Measurements from ENCODE around the gene COQ9. TPM values are rescaled to one million over a fixed set of nuclear protein-coding genes. Genes with fewer than 3 reads are reported as not detected.

COQ9 gene
- total RNA-seq, 4 donors from 2014 or later, result 30.6 to 60.5 (median 44.7) TPM

- DNase-seq (ENCODE audit: low spot score) (no peak), ATAC-seq (ENCODE audit: low FRiP score) (no peak)
- TF ChIP-seq, protein P1, sequence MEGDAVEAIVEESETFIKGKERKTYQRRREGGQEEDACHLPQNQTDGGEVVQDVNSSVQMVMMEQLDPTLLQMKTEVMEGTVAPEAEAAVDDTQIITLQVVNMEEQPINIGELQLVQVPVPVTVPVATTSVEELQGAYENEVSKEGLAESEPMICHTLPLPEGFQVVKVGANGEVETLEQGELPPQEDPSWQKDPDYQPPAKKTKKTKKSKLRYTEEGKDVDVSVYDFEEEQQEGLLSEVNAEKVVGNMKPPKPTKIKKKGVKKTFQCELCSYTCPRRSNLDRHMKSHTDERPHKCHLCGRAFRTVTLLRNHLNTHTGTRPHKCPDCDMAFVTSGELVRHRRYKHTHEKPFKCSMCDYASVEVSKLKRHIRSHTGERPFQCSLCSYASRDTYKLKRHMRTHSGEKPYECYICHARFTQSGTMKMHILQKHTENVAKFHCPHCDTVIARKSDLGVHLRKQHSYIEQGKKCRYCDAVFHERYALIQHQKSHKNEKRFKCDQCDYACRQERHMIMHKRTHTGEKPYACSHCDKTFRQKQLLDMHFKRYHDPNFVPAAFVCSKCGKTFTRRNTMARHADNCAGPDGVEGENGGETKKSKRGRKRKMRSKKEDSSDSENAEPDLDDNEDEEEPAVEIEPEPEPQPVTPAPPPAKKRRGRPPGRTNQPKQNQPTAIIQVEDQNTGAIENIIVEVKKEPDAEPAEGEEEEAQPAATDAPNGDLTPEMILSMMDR (IDR thresholded peaks at IDR 0.05), result no peak
Measured at GRCh38 chr16:57477531-57478202, 30.4 kb downstream of the COQ9 start.

- DNase-seq (ENCODE audit: low spot score), result no peak
- ATAC-seq (ENCODE audit: low FRiP score), result no peak
- TF ChIP-seq, protein P1 (IDR thresholded peaks at IDR 0.05), result no peak
Measured at GRCh38 chr16:57478396-57479204, 31.3 kb downstream of the COQ9 start.

DNA sequence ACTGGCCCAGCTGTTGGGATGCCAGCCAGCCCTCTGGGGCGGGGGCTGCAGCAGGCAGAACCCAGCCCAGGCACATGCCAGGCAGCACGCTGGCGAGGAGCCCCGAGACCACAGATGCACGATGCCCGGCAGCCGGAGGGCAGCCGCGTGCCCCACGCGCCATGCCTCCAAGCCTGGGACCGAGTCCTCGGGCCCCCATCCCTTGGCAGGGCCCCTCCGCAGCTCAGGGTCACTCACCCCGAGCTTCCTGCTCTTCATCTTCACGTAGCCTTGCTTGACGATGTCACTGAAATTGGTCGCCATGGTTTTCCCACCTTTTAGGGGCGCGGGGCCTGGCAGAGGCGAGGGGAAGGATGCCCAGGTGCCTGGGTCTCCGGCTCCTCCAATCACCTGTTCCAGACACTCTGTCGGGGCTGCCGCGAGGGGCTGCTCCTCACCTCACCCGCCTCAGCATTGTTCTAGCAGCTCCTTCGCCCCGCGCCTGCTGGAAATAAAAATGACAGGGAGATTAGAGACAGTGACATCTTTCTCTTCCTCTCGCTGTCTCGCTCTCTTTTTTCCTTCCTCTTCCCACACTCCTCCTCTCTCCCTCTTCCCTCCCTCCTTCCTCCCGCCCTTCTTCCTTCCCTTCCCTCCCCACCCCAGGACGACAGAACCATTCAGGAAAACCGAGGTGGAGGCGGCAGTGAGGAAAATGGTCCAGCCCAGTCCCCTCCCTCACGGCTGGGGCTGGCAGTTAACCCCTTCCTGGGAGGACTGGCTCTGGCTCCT, 32.1 kb downstream of the COQ9 start:
- TF ChIP-seq, protein P1 (IDR thresholded peaks at IDR 0.05), result no peak
- ATAC-seq (ENCODE audit: low FRiP score), result peak; percentile 37
- no peak for DNase-seq (ENCODE audit: low spot score)

- TF ChIP-seq, protein P1 (IDR thresholded peaks at IDR 0.05), result no peak
- DNase-seq (ENCODE audit: low spot score), result no peak
- ATAC-seq (ENCODE audit: low FRiP score), result peak; percentile 65
Measured at GRCh38 chr16:57479976-57480753, 32.9 kb downstream of the COQ9 start.

DNA sequence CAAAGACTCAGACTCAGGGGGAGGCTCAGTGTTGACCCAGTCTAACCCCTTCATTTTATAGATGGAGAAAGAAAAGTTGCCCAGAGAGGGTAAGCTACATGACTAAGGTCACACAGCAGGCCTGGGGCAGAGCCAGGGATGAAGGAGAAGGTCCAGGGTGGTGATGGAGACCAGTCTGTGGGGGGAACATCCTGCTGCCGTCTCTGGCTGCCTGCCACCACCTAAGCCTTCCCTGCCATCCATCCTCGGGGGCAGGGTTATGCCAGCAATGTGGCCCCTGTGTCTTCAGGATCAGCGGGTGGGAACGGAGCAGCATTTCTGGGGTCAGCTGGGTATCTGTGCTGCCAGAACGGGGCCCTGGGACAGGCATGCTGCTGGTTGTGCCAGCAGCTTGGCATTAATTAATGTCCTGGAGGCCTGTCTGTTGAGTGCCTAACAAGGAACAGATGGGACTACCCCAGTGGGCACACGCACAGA, 33.5 kb downstream of the COQ9 start:
- no peak for ATAC-seq (ENCODE audit: low FRiP score)
- no peak for DNase-seq (ENCODE audit: low spot score)
- TF ChIP-seq, protein P1 (IDR thresholded peaks at IDR 0.05), result no peak

DNA sequence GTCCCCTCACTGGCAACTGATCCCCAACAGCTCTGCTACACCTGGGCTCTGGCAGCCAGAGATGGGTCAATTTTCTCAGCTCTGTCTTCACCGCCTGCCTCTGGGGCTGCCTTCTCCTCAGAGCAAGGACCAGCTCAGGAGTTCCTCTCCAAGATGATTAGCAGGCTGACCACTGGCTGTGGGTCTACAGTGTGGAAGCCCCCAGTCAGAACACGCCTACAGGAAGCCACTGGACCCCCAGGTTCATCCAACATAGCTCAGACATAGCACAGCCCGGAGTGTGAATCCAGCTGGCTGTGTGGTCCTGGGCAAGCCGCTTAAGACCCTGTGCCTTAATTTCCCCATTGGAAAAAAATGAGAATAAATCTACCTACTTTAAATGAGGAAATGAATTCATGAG, 34.1 kb downstream of the COQ9 start:
- no peak for ATAC-seq (ENCODE audit: low FRiP score)
- DNase-seq (ENCODE audit: low spot score), result no peak
- TF ChIP-seq, protein P1 (IDR thresholded peaks at IDR 0.05), result no peak

Data from omental fat pad (tissue), 4 donors.